HCT116 (cell line): ENCODE data around the gene FAH. TPM values are rescaled to one million over a fixed set of nuclear protein-coding genes. Genes with fewer than 3 reads are reported as not detected.

Experiments used
- ATAC-seq: fragments of 200-7000 bp; cut with Tn5 transposase; 2 replicates; pipeline ENCODE4 v1.9.1; 2020; ENCODE audit warnings: mild to moderate bottlenecking, moderate library complexity
- BruUV-seq: library from RNA; stranded (reverse); fragments of 400-500 nt; replicated peaks from 2 replicates; lab custom pipeline; 2021; lab: Mats Ljungman, UMichigan
- CTCF ChIA-PET: fragments of 300-600 bp; sonication (Branson Sonifier 250); formaldehyde crosslinking; loops from one replicate; lab custom pipeline; 2021; ENCODE audit warnings: antibody characterized with exemption; lab: Charles Lee
- POLR2A ChIA-PET: fragments of 300-600, 350-600 bp; sonication (Branson Sonifier 250); formaldehyde crosslinking; loops from one replicate; lab custom pipeline; 2021; ENCODE audit warnings: antibody characterized with exemption; lab: Charles Lee
- RAD21 ChIA-PET, 2 experiments: fragments of 300-600 bp; sonication (Branson Sonifier 250); formaldehyde crosslinking; loops; one replicate each; lab custom pipeline; 2023; ENCODE audit warnings: low total read pairs in 2 of 2; ENCODE audit not compliant: uncharacterized antibody in 2 of 2, unreplicated experiment in 2 of 2, low non-redundant PET in 1 of 2; lab: Charles Lee
- DNase-seq: peaks from one replicate; pipeline ENCODE4 v3.0.0-alpha.2; 2010; ENCODE audit warnings: low read depth, low spot score
- H2AFZ ChIP-seq: fragments of 200-600 bp; shearing (Covaris generic), sonication (generic); 2 replicates; pipeline ENCODE4 v1.6.1; 2017; ENCODE audit warnings: low read depth, mixed run types, mixed read lengths, antibody characterized with exemption, low read length; ENCODE audit not compliant: poor library complexity, severe bottlenecking
- H3K27ac ChIP-seq: 2 replicates; pipeline ENCODE4 v1.5.1; 2012; ENCODE audit warnings: low read depth, low read length
- H3K27me3 ChIP-seq: fragments of 200-600 bp; sonication (generic); 2 replicates; pipeline ENCODE4 v1.6.1; 2016; ENCODE audit warnings: mixed run types, low read length, mixed read lengths; ENCODE audit not compliant: insufficient read depth
- H3K36me3 ChIP-seq, 2 experiments: fragments of 200-500 bp in 1 of 2; fragments of 200-600 bp in 1 of 2; sonication (Bioruptor generic) in 1 of 2; sonication (generic) in 1 of 2; 2 replicates each; pipeline versions ENCODE4 v1.5.1 to v1.6.1; 2014 to 2016; ENCODE audit warnings: low read length in 2 of 2, inconsistent platforms in 1 of 2, mixed read lengths in 1 of 2, mixed run types in 1 of 2; ENCODE audit not compliant: insufficient read depth in 2 of 2, control insufficient read depth in 1 of 2
- H3K4me1 ChIP-seq, 2 experiments: fragments of 200-600 bp in 1 of 2; sonication (generic) in 1 of 2; 2 replicates each; pipeline versions ENCODE4 v1.5.1 to v1.6.1; 2012 to 2017; ENCODE audit warnings: low read length in 2 of 2, inconsistent platforms in 1 of 2, mild to moderate bottlenecking in 1 of 2, mixed read lengths in 1 of 2, mixed run types in 1 of 2, moderate library complexity in 1 of 2; ENCODE audit not compliant: insufficient read depth in 2 of 2, control insufficient read depth in 1 of 2
- H3K4me2 ChIP-seq: fragments of 200-600 bp; sonication (generic); 2 replicates; pipeline ENCODE4 v1.6.1; 2017; ENCODE audit warnings: mixed run types, low read length, mixed read lengths
- H3K4me3 ChIP-seq, 2 experiments: fragments of 200-600 bp in 1 of 2; sonication (generic) in 1 of 2; replicated peaks in 1 of 2; 2 replicates each; pipeline ENCODE4 v1.5.1; 2011 to 2016; ENCODE audit warnings: low read length in 2 of 2, control low read depth in 1 of 2, low read depth in 1 of 2, mild to moderate bottlenecking in 1 of 2, mixed read lengths in 1 of 2, mixed run types in 1 of 2
- H3K79me2 ChIP-seq: fragments of 200-600 bp; sonication (generic); 2 replicates; pipeline ENCODE4 v1.6.1; 2017; ENCODE audit warnings: mild to moderate bottlenecking, mixed run types, low read length, moderate library complexity, mixed read lengths; ENCODE audit not compliant: insufficient read depth
- H3K9ac ChIP-seq: fragments of 200-600 bp; sonication (generic); 2 replicates; pipeline ENCODE4 v1.6.1; 2016; ENCODE audit warnings: low read length, mixed read lengths
- H3K9me2 ChIP-seq: fragments of 200-600 bp; sonication (generic), shearing (Covaris generic); 2 replicates; pipeline ENCODE4 v1.6.1; 2017; ENCODE audit warnings: mixed run types, mild to moderate bottlenecking, moderate library complexity; ENCODE audit not compliant: insufficient read depth
- H3K9me3 ChIP-seq, 2 experiments: fragments of 200-500 bp in 1 of 2; fragments of 200-600 bp in 1 of 2; sonication (Bioruptor generic) in 1 of 2; sonication (generic) in 1 of 2; 2 replicates each; pipeline ENCODE4 v1.6.1; 2014 to 2017; ENCODE audit warnings: low read length in 2 of 2, mixed read lengths in 2 of 2, inconsistent platforms in 1 of 2, low read depth in 1 of 2, mild to moderate bottlenecking in 1 of 2, mixed run types in 1 of 2, moderate library complexity in 1 of 2; ENCODE audit not compliant: control insufficient read depth in 1 of 2, insufficient read depth in 1 of 2
- H4K20me1 ChIP-seq: fragments of 200-600 bp; sonication (generic), shearing (Covaris generic); 2 replicates; pipeline ENCODE4 v1.6.1; 2017; ENCODE audit warnings: mixed run types, mild to moderate bottlenecking, moderate library complexity; ENCODE audit not compliant: insufficient read depth
- CTCF ChIP-seq, 3 experiments: fragments of 200-600 bp in 1 of 3; sonication (generic) in 1 of 3; IDR thresholded peaks in 2 of 3; conservative IDR thresholded peaks in 1 of 3; 2 replicates each; pipeline ENCODE4 v1.5.1; 2012 to 2017; ENCODE audit warnings: low read depth in 2 of 3, low read length in 2 of 3, antibody characterized with exemption in 1 of 3, borderline replicate concordance in 1 of 3, control low read depth in 1 of 3, mild to moderate bottlenecking in 1 of 3, mixed read lengths in 1 of 3, mixed run types in 1 of 3, moderate library complexity in 1 of 3; ENCODE audit not compliant: insufficient read depth in 1 of 3
- EZH2 ChIP-seq: fragments of 200-600 bp; sonication (generic); IDR thresholded peaks from 2 replicates; pipeline ENCODE4 v1.6.1; 2017; ENCODE audit warnings: antibody characterized with exemption, mixed run types
- FOSL1 ChIP-seq: IDR thresholded peaks from 2 replicates; pipeline ENCODE4 v1.6.1; 2012; ENCODE audit warnings: low read depth
- RAD21 ChIP-seq: IDR thresholded peaks from 2 replicates; pipeline ENCODE4 v1.6.1; 2012; ENCODE audit warnings: low read depth, mild to moderate bottlenecking
- SP1 ChIP-seq: IDR thresholded peaks from 2 replicates; pipeline ENCODE4 v1.6.1; 2012; ENCODE audit warnings: low read depth
- TCF7L2 ChIP-seq: IDR thresholded peaks from 2 replicates; pipeline ENCODE4 v1.7.0; 2011; ENCODE audit warnings: borderline replicate concordance, inconsistent platforms; ENCODE audit not compliant: insufficient read depth, insufficient read length; ENCODE audit errors: extremely low read depth
- ZNF274 ChIP-seq: fragments of 200-500 bp; sonication (Bioruptor generic); IDR thresholded peaks from 2 replicates; pipeline ENCODE4 v1.6.1; 2014; ENCODE audit warnings: mild to moderate bottlenecking, low read depth, low read length, inconsistent platforms
- intact Hi-C: fragments of 100-400 bp; cut with micrococcal nuclease; formaldehyde crosslinking; loops from 2 replicates; pipeline ENCODE4 v1.10.0; 2022
- total RNA-seq: library from RNA; stranded (reverse); gene quantifications from one replicate; pipeline ENCODE4 v1.2.1, GENCODE V29; 2021; ENCODE audit not compliant: unreplicated experiment

Gene FAH
- total RNA-seq, 1 experiment from 2014 or later, result 20.0 TPM

GRCh38 chr15:80183306-80183705 lies 30.5 kb downstream of the FAH start:
- H3K4me1 ChIP-seq, result peaks cover 0 to 15% of the 10 kb centered on the region in 2 experiments; a peak in 2 of 4 replicates
- CTCF ChIA-PET, result no interaction called here
- RAD21 ChIA-PET, result no interaction called here
- H3K27me3 ChIP-seq, result no peaks in the 10 kb centered on the region
- no peaks in the 10 kb centered on the region for H4K20me1 ChIP-seq
- no peak for TF ChIP-seq EZH2
- TF ChIP-seq ZNF274, result no peak
- no peak for TF ChIP-seq FOSL1
- TF ChIP-seq SP1, result no peak
- TF ChIP-seq CTCF (IDR thresholded peaks at IDR 0.05 in 2 of 3, conservative IDR thresholded peaks at IDR 0.05 in 1 of 3; ENCODE audit: borderline replicate concordance in 1 of 3, insufficient read depth in 1 of 3, low read depth in 2 of 3, low read length in 2 of 3), result no peak
- TF ChIP-seq TCF7L2, result no peak
- TF ChIP-seq, all 23 proteins: peak for 0
- H3K9me2 ChIP-seq, result no peaks in the 10 kb centered on the region
- H3K27ac ChIP-seq, result no peak overlapping the region
- BruUV-seq, result no TSS peak
- no peak overlapping the region for H2AFZ ChIP-seq
- no peak for ATAC-seq
- H3K36me3 ChIP-seq, result peaks cover 0 to 2% of the 10 kb centered on the region in 2 experiments; a peak in 1 of 4 replicates
- no peaks in the 10 kb centered on the region for H3K9me3 ChIP-seq
- H3K9ac ChIP-seq, result no peak overlapping the region
- H3K4me2 ChIP-seq, result no peak overlapping the region
- H3K4me3 ChIP-seq, result no peak overlapping the region
- H3K79me2 ChIP-seq, result no peaks in the 10 kb centered on the region
- POLR2A ChIA-PET, result no interaction called here
- DNase-seq, result no peak
- intact Hi-C loops, result no loop called here

GRCh38 chr15:80183886-80184285 lies 31.1 kb downstream of the FAH start:
- CTCF ChIA-PET, result no interaction called here

More at GRCh38 chr15:80183886-80184285, 31.1 kb downstream of the FAH start:
- ChIA-PET POLR2A (no interaction called here), RAD21 (no interaction called here)
- Histone ChIP-seq H3K4me1 (peaks cover 0 to 14% of the 10 kb centered on the region in 2 experiments; a peak in 2 of 4 replicates), H3K4me3 (no peak overlapping the region), H4K20me1 (no peaks in the 10 kb centered on the region), H3K36me3 (peaks cover 0 to 2% of the 10 kb centered on the region in 2 experiments; a peak in 1 of 4 replicates), H3K27ac (no peak overlapping the region), H3K27me3 (no peaks in the 10 kb centered on the region), H3K4me2 (no peak overlapping the region), H3K9ac (no peak overlapping the region), H3K9me2 (no peaks in the 10 kb centered on the region), H3K79me2 (no peaks in the 10 kb centered on the region), H2AFZ (no peak overlapping the region), H3K9me3 (no peaks in the 10 kb centered on the region)
- DNase-seq (no peak), ATAC-seq (no peak)
- BruUV-seq, result no TSS peak
- intact Hi-C loops, result no loop called here
- TF ChIP-seq RAD21, result 0 out of 2 replicates have a peak, but pooled peaks have one; percentile 9
- no peak for TF ChIP-seq EZH2
- TF ChIP-seq CTCF (IDR thresholded peaks at IDR 0.05 in 2 of 3, conservative IDR thresholded peaks at IDR 0.05 in 1 of 3; ENCODE audit: borderline replicate concordance in 1 of 3, insufficient read depth in 1 of 3, low read depth in 2 of 3, low read length in 2 of 3), result peak in 2 of 3 experiments; percentile 23; a peak in 3 of 6 replicates
